Caco-2 (cell line): Measurements from ENCODE around the gene C20orf204. TPM values are rescaled to one million over a fixed set of nuclear protein-coding genes. Genes with fewer than 3 reads are reported as not detected.
A peak's percentile ranks its signal among the peaks of the same experiment; 100 is the strongest.

Experiments
- BruUV-seq: library from RNA; stranded (reverse); fragments of 400-500 nt; replicated peaks from 2 replicates; lab custom pipeline; 2021; lab: Mats Ljungman, UMichigan
- CTCF ChIA-PET: fragments of 300-600 bp; sonication (Branson Sonifier 250); formaldehyde crosslinking; loops from one replicate; lab custom pipeline; 2022; ENCODE audit warnings: antibody characterized with exemption; lab: Charles Lee
- POLR2A ChIA-PET: fragments of 300-600 bp; sonication (Branson Sonifier 250); formaldehyde crosslinking; loops from one replicate; lab custom pipeline; 2022; ENCODE audit warnings: antibody characterized with exemption; lab: Charles Lee
- DNase-seq, 2 experiments: peaks; one replicate each; pipeline versions ENCODE4 v3.0.0 to v3.0.0-alpha.2; 2020 to 2022
- H3K27me3 ChIP-seq: replicated peaks from 2 replicates; pipeline ENCODE4 v1.6.0; 2011; ENCODE audit warnings: low read length; ENCODE audit not compliant: control insufficient read depth, insufficient read depth
- H3K36me3 ChIP-seq: 2 replicates; pipeline ENCODE4 v1.5.1; 2011; ENCODE audit warnings: low read length; ENCODE audit not compliant: control insufficient read depth, insufficient read depth
- H3K4me1 ChIP-seq: fragments of 250-450 bp; sonication (Bioruptor Pico); 2 replicates; pipeline ENCODE4 v1.5.1; 2020; ENCODE audit warnings: mild to moderate bottlenecking
- H3K4me3 ChIP-seq: 2 replicates; pipeline ENCODE4 v1.5.1; 2011; ENCODE audit warnings: low read depth, mild to moderate bottlenecking, control low read depth, low read length
- H3K9me3 ChIP-seq: fragments of 250-450 bp; sonication (Bioruptor Pico); 2 replicates; pipeline ENCODE4 v1.5.1; 2020; ENCODE audit warnings: mild to moderate bottlenecking, moderate library complexity
- H3K27ac Mint-ChIP-seq: one replicate; pipeline ENCODE4 v1.8.0; 2022; ENCODE audit warnings: mixed read lengths; ENCODE audit not compliant: unreplicated experiment
- H3K27me3 Mint-ChIP-seq: one replicate; pipeline ENCODE4 v1.8.0; 2022; ENCODE audit warnings: mixed read lengths; ENCODE audit not compliant: insufficient read depth, unreplicated experiment
- H3K36me3 Mint-ChIP-seq: one replicate; pipeline ENCODE4 v1.8.0; 2022; ENCODE audit warnings: mild to moderate bottlenecking, mixed read lengths; ENCODE audit not compliant: insufficient read depth, unreplicated experiment
- H3K4me1 Mint-ChIP-seq: one replicate; pipeline ENCODE4 v1.8.0; 2022; ENCODE audit warnings: low read depth, mixed read lengths; ENCODE audit not compliant: unreplicated experiment
- H3K4me3 Mint-ChIP-seq: one replicate; pipeline ENCODE4 v1.8.0; 2022; ENCODE audit warnings: mild to moderate bottlenecking, moderate library complexity, mixed read lengths; ENCODE audit not compliant: unreplicated experiment
- H3K9me3 Mint-ChIP-seq: one replicate; pipeline ENCODE4 v1.8.0; 2022; ENCODE audit warnings: mixed read lengths; ENCODE audit not compliant: unreplicated experiment
- intact Hi-C: fragments of 100-400 bp; cut with micrococcal nuclease; formaldehyde crosslinking; loops from one replicate; pipeline ENCODE4 v1.10.0; 2022; ENCODE audit not compliant: unreplicated experiment
- total RNA-seq: library from RNA; stranded (reverse); gene quantifications from 2 replicates; pipeline ENCODE4 v1.2.3, GENCODE V29; 2022
- TF ChIP-seq, protein P1 (sequence below), 2 experiments: fragments of 200-600 bp in 1 of 2; IDR thresholded peaks; 1 replicate in 1 of 2; 2 replicates in 1 of 2; pipeline versions ENCODE4 v1.5.1 to v1.8.0; 2011 to 2022; ENCODE audit warnings: antibody characterized with exemption in 1 of 2, control low read depth in 1 of 2, inconsistent platforms in 1 of 2, low read depth in 1 of 2, low read length in 1 of 2, mild to moderate bottlenecking in 1 of 2, moderate library complexity in 1 of 2; ENCODE audit not compliant: insufficient read depth in 1 of 2, severe bottlenecking in 1 of 2, unreplicated experiment in 1 of 2

Gene C20orf204
- total RNA-seq, 1 experiment from 2014 or later, result 3.2 TPM

DNA sequence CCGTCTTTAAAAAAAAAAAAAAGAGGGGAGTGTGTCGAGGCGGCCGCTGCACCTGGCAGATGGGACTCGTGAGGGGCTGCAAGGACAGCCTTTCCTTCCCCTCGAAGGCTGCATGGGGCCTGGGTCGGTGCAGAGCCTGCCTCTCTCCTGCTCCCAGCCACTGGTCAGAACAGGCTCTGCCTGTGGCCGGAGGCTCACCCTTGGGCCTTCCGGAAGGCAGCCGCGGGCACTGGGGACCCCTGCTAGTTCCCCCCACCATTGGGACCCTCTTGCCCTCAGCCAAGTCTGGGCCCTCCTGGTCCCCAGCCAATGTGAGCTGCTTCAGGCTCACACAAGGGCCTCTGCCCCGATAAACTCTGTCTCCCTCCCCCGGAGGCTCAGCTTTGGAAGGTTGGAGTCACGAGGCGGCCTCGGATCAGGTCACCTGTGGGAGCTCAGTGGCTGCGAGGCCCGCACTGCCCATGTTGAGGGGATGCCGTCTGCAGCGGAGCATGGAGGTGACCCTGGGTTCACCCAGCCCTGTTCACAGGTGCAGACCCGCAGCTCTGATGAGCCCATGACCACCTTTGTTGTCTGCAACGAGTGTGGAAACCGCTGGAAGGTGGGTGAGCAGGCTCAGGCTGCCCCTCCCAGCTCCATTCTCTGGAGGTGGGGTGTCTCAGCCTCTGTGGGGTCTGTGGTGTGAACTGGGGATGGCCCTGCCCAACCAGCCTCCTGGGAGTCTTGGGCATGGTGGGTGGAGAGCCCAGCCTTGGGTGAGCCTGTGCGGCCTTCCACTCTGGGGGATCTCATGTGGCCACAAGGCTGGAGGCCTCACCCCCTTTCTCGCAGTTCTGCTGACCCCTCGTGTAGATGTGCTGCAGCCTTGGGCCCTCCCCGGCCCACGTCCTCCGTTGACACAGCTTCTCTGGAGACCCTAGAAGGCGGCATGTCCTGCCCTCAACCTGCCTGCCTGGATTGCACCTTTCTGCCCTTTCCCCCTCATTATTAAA, 35.7 kb downstream of the C20orf204 start:
- Mint-ChIP-seq H3K4me3 (no peak overlapping the region), H3K9me3 (no peaks in the 10 kb centered on the region), H3K27ac (peak overlapping the region; percentile 5), H3K27me3 (no peaks in the 10 kb centered on the region), H3K4me1 (no peaks in the 10 kb centered on the region), H3K36me3 (peaks cover 17% of the 10 kb centered on the region)
- ChIA-PET CTCF (interaction anchor here (0.8 to 1.8 kb wide), 3 partner anchors 9 to 33 kb away, joined by 3 to 5 read pairs (median 4); partner anchors contain the start of gene TCEA2), POLR2A (interaction anchor here (0.6 kb wide), 1 partner anchor 429 kb away, joined by 11 read pairs; no protein-coding TSS in a partner anchor)
- Histone ChIP-seq H3K36me3 (no peaks in the 10 kb centered on the region), H3K4me1 (no peaks in the 10 kb centered on the region), H3K9me3 (no peaks in the 10 kb centered on the region), H3K27me3 (no peaks in the 10 kb centered on the region), H3K4me3 (no peak overlapping the region)
- intact Hi-C loops, result no loop called here
- TF ChIP-seq, protein P1, sequence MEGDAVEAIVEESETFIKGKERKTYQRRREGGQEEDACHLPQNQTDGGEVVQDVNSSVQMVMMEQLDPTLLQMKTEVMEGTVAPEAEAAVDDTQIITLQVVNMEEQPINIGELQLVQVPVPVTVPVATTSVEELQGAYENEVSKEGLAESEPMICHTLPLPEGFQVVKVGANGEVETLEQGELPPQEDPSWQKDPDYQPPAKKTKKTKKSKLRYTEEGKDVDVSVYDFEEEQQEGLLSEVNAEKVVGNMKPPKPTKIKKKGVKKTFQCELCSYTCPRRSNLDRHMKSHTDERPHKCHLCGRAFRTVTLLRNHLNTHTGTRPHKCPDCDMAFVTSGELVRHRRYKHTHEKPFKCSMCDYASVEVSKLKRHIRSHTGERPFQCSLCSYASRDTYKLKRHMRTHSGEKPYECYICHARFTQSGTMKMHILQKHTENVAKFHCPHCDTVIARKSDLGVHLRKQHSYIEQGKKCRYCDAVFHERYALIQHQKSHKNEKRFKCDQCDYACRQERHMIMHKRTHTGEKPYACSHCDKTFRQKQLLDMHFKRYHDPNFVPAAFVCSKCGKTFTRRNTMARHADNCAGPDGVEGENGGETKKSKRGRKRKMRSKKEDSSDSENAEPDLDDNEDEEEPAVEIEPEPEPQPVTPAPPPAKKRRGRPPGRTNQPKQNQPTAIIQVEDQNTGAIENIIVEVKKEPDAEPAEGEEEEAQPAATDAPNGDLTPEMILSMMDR (IDR thresholded peaks at IDR 0.05; ENCODE audit: insufficient read depth in 1 of 2, low read depth in 1 of 2, low read length in 1 of 2, severe bottlenecking in 1 of 2, unreplicated experiment in 1 of 2), result no peak
- no TSS peak for BruUV-seq
- no peak for DNase-seq

DNA sequence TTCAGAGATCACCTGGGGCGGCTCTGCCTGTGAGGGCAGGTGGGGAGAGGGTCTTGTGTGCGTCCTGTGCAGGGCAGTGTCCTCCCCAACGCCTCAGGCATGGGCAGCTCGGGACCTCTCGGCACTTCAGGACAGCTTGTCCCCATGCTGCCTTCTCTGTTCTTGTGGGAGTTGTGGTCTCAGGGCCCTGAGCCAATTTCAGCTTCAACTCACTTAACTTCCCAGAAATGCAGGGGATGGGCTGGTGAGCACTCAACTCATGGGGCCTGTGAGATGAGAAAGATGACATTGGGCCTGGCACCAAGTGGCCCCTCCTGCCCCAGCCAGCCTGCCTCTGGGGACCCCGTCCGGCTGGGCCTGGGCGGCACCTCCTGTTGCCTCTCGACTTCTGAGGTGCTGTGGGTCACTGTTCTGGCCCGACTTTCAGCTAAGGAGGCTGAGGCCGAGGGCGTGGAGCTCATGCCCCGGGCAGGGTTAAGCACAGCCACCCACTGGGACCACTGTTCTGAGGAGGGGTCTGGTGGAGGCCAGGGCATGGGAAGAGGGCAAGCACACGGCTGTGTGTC, 36.6 kb downstream of the C20orf204 start:
- Histone ChIP-seq H3K27me3 (no peaks in the 10 kb centered on the region), H3K4me3 (no peak overlapping the region), H3K4me1 (no peaks in the 10 kb centered on the region), H3K36me3 (no peaks in the 10 kb centered on the region), H3K9me3 (no peaks in the 10 kb centered on the region)
- TF ChIP-seq, protein P1 (IDR thresholded peaks at IDR 0.05; ENCODE audit: insufficient read depth in 1 of 2, low read depth in 1 of 2, low read length in 1 of 2, severe bottlenecking in 1 of 2, unreplicated experiment in 1 of 2), result no peak
- Mint-ChIP-seq H3K9me3 (no peaks in the 10 kb centered on the region), H3K4me3 (no peak overlapping the region), H3K27me3 (no peaks in the 10 kb centered on the region), H3K36me3 (peaks cover 17% of the 10 kb centered on the region), H3K4me1 (no peaks in the 10 kb centered on the region), H3K27ac (peak overlapping the region; percentile 5)
- no peak for DNase-seq
- no TSS peak for BruUV-seq
- ChIA-PET CTCF (interaction anchor here (1.8 to 1.9 kb wide), 2 partner anchors 10 to 34 kb away, joined by 5 to 7 read pairs; partner anchors contain the start of gene TCEA2), POLR2A (no interaction called here)
- intact Hi-C loops, result no loop called here

DNA sequence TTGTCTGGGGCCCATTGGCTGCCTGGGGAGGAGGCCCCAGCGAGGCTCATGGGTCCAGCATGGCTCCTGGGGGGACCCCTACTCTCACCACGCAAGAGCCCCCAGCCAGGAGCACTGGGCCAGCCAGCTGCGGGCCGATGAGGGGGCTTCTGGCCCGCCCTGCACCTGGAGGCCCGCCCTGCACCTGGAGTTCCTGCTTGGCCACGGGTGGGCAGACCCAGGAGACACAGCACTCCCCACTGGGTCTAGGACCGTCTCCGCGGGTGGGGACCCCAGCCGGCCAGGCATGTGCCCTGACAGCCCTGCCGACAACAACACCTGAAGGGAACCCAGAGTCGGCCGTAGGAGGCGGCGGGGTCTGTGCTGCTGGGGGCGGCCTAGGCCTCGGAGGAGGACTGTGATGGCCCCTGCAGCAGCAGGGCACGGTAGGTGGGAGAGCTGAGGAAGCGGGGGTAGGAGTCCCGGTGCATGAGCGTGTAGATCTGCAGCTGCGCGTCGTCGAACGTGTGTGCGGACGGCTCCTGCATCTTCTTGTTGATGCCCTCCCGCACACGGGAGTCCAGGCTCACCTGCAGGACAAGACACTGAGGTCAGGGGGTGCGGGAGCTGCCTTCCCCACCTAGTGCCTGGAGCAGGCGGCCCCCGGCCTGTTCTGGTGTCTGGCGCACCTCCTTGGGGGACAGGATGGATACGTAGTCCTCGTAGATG, 37.6 kb downstream of the C20orf204 start:
- H3K27me3 Mint-ChIP-seq, result no peaks in the 10 kb centered on the region
- CTCF ChIA-PET, result interaction anchor here (1.9 kb wide), 1 partner anchor 11 kb away, joined by 7 read pairs; the partner anchor contains the start of gene TCEA2
- intact Hi-C loops, result no loop called here
- no peak overlapping the region for H3K27ac Mint-ChIP-seq
- Histone ChIP-seq H3K36me3 (no peaks in the 10 kb centered on the region), H3K4me1 (peaks cover 7% of the 10 kb centered on the region), H3K27me3 (no peaks in the 10 kb centered on the region), H3K9me3 (no peaks in the 10 kb centered on the region), H3K4me3 (no peak overlapping the region)
- BruUV-seq, result no TSS peak
- H3K4me3 Mint-ChIP-seq, result no peak overlapping the region
- TF ChIP-seq, protein P1 (IDR thresholded peaks at IDR 0.05; ENCODE audit: insufficient read depth in 1 of 2, low read depth in 1 of 2, low read length in 1 of 2, severe bottlenecking in 1 of 2, unreplicated experiment in 1 of 2), result no peak
- H3K4me1 Mint-ChIP-seq, result peaks cover 2% of the 10 kb centered on the region
- DNase-seq, result no peak
- POLR2A ChIA-PET, result interaction anchor here (1.5 kb wide), 1 partner anchor 11 kb away, joined by 4 read pairs; the partner anchor contains the start of gene TCEA2
- H3K9me3 Mint-ChIP-seq, result no peaks in the 10 kb centered on the region
- H3K36me3 Mint-ChIP-seq, result peaks cover 17% of the 10 kb centered on the region
